Activated T-helper 1 cell treated with anti-CD3 and anti-CD28 coated beads, Interleukin-12 subunit alpha, Interleukin-12 subunit beta, Interleukin-2, Interleukin-4 antibody, amounts not matched to agents 30 ng/mL and 10 ng/mL and 1 ng/mL, durations not matched to agents 14 hours and 24 hours and 36 hours (primary cell): ENCODE data around the gene KRTAP5-4. TPM values are rescaled to one million over a fixed set of nuclear protein-coding genes. Genes with fewer than 3 reads are reported as not detected.
A peak's percentile ranks its signal among the peaks of the same experiment; 100 is the strongest.

Experiments
- DNase-seq: peaks from one replicate; pipeline ENCODE4 v3.0.0; 2021; ENCODE audit warnings: low spot score
- H3K27ac Mint-ChIP-seq: one replicate; pipeline ENCODE4 v1.8.0; 2021; ENCODE audit warnings: mild to moderate bottlenecking, mixed read lengths
- H3K27me3 Mint-ChIP-seq: one replicate; pipeline ENCODE4 v1.8.0; 2022; ENCODE audit warnings: mild to moderate bottlenecking, moderate library complexity, mixed read lengths; ENCODE audit not compliant: insufficient read depth
- H3K36me3 Mint-ChIP-seq: one replicate; pipeline ENCODE4 v1.8.0; 2021; ENCODE audit warnings: low read depth, mixed read lengths
- H3K4me1 Mint-ChIP-seq: one replicate; pipeline ENCODE4 v1.8.0; 2021; ENCODE audit warnings: low read depth, mixed read lengths
- H3K4me3 Mint-ChIP-seq: one replicate; pipeline ENCODE4 v1.8.0; 2021; ENCODE audit warnings: mild to moderate bottlenecking, moderate library complexity, mixed read lengths
- H3K9me3 Mint-ChIP-seq: one replicate; pipeline ENCODE4 v1.8.0; 2021; ENCODE audit warnings: mixed read lengths
- intact Hi-C: fragments of 100-400 bp; cut with micrococcal nuclease; formaldehyde crosslinking; loops from one replicate; pipeline ENCODE4 v1.15.1; 2024
- total RNA-seq: library from RNA; stranded (reverse); gene quantifications from 2 replicates; pipeline ENCODE4 v1.2.3, GENCODE V29; 2022

KRTAP5-4 gene
- total RNA-seq, 1 donor from 2014 or later = not detected

DNA sequence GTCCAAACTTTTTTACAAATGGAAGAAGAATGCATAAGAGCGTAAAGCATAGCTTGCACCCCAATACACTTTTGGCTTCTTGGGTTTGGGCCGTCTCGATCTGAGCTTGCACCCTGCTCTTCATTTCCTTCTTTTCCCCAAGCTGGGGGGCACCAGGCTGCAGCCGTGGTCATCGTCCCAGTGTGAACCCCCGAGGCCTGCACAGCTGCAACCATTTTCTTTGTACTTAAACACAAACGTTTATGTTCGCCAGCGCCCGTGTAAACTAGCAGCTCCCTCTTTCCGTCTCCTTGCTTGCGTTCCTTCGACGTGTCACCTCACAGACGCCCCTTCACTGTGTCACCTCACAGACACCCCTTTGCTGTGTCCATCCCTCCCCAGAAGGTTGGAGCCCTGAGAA, 17.7 kb upstream of the KRTAP5-4 start:
- DNase-seq = no peak
- Mint-ChIP-seq H3K27me3 (peaks cover 7% of the 10 kb centered on the region), H3K4me3 (no peak overlapping the region), H3K9me3 (no peaks in the 10 kb centered on the region), H3K4me1 (no peaks in the 10 kb centered on the region), H3K27ac (no peak overlapping the region), H3K36me3 (no peaks in the 10 kb centered on the region)
- intact Hi-C loops = no loop called here

- intact Hi-C loops = no loop called here
- Mint-ChIP-seq H3K27me3 (peaks cover 7% of the 10 kb centered on the region), H3K4me3 (no peak overlapping the region), H3K36me3 (no peaks in the 10 kb centered on the region), H3K27ac (no peak overlapping the region), H3K4me1 (no peaks in the 10 kb centered on the region), H3K9me3 (no peaks in the 10 kb centered on the region)
- no peak for DNase-seq
Observed at GRCh38 chr11:1639102-1639620, 17.2 kb upstream of the KRTAP5-4 start.

- intact Hi-C loops = no loop called here
- Mint-ChIP-seq H3K4me3 (no peak overlapping the region), H3K36me3 (no peaks in the 10 kb centered on the region), H3K27ac (no peak overlapping the region), H3K9me3 (no peaks in the 10 kb centered on the region), H3K4me1 (no peaks in the 10 kb centered on the region), H3K27me3 (peaks cover 7% of the 10 kb centered on the region)
- DNase-seq = no peak
Observed at GRCh38 chr11:1638344-1638743, 16.4 kb upstream of the KRTAP5-4 start.

- Mint-ChIP-seq H3K4me3 (no peak overlapping the region), H3K27me3 (peaks cover 9% of the 10 kb centered on the region), H3K27ac (no peak overlapping the region), H3K36me3 (no peaks in the 10 kb centered on the region), H3K9me3 (no peaks in the 10 kb centered on the region), H3K4me1 (no peaks in the 10 kb centered on the region)
- DNase-seq = no peak
- intact Hi-C loops = no loop called here
Observed at GRCh38 chr11:1637628-1638027, 15.7 kb upstream of the KRTAP5-4 start.

GRCh38 chr11:1636291-1636950, 14.5 kb upstream of the KRTAP5-4 start:
- Mint-ChIP-seq H3K27me3 (peaks cover 9% of the 10 kb centered on the region), H3K27ac (no peak overlapping the region), H3K4me3 (no peak overlapping the region), H3K4me1 (peaks cover 4% of the 10 kb centered on the region), H3K9me3 (no peaks in the 10 kb centered on the region), H3K36me3 (no peaks in the 10 kb centered on the region)
- DNase-seq = no peak
- intact Hi-C loops = no loop called here

GRCh38 chr11:1633864-1634263, 11.9 kb upstream of the KRTAP5-4 start:
- intact Hi-C loops = no loop called here
- no peaks in the 10 kb centered on the region for H3K36me3 Mint-ChIP-seq

DNA sequence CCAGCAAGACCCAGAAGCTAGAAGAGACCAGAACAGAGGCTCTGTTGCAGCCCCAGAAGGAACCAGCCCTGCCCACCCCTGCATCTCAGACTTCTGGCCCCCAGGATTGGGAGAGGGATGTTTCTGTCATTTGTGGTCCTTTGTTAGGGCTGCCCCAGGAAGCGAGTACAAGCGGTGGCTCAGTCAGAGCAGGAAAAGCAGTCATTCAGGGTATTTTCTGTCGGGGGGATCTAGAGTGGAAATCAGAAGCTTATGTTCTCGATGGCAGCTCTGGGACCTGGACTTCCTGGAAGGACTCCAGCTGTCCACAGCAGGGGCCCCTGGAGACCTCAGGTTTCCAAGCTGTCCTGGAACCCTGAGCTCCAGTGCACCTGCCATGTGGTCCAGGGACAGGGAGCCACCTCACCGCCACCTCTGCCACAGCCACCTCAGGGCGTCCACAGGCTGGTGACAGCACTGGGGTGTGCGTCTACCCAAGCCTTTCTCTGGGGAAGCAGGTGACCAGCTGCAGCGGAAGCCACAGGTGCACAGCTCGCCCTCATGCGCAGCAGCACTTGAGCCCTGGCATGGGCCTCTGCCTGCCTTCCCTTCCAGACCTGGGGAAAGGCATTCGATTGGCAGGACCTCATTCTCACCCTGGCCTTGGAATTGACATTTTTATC, 10.2 kb upstream of the KRTAP5-4 start:
- H3K4me3 Mint-ChIP-seq = no peak overlapping the region

More at GRCh38 chr11:1633864-1634263, 11.9 kb upstream of the KRTAP5-4 start:
- Mint-ChIP-seq H3K27ac (no peak overlapping the region), H3K9me3 (no peaks in the 10 kb centered on the region), H3K4me1 (peaks cover 4% of the 10 kb centered on the region), H3K27me3 (peaks cover 13% of the 10 kb centered on the region), H3K4me3 (no peak overlapping the region)
- DNase-seq = no peak

DNA sequence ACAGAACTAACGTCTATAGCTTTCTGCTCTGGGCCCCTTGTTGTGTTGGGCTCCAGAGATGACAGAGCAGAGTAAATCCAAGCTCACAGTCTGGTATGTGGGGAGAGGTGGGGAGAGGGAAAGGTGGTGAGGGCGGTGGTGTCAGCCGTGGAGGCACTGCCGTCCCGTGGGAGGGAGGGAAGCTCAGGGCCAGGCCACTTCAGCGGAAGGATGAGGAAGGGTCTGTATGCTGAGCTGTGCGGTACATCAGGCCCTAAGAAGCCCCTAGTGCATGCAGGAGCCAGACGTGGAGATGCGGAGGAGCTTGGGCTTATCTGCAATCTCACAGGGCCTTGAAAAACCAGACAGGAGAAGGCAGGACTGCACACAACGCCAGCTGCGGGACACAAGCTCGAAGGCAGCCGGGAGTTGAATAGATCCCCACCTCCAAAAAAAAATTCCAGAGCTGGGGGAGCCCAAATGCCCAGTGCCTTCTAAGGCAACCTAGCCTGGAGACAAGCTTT, 9.2 kb upstream of the KRTAP5-4 start:
- no peak for DNase-seq
- Mint-ChIP-seq H3K27me3 (peaks cover 17% of the 10 kb centered on the region), H3K36me3 (no peaks in the 10 kb centered on the region), H3K27ac (no peak overlapping the region), H3K4me3 (no peak overlapping the region), H3K9me3 (no peaks in the 10 kb centered on the region), H3K4me1 (peaks cover 4% of the 10 kb centered on the region)
- intact Hi-C loops = no loop called here

More for the DNA sequence above, 10.2 kb upstream of the KRTAP5-4 start:
- H3K9me3 Mint-ChIP-seq = no peaks in the 10 kb centered on the region
- no peak overlapping the region for H3K27ac Mint-ChIP-seq
- peaks cover 4% of the 10 kb centered on the region for H3K4me1 Mint-ChIP-seq
- intact Hi-C loops = no loop called here
- H3K36me3 Mint-ChIP-seq = no peaks in the 10 kb centered on the region
- DNase-seq = no peak
- H3K27me3 Mint-ChIP-seq = peaks cover 17% of the 10 kb centered on the region

- Mint-ChIP-seq H3K27ac (no peak overlapping the region), H3K27me3 (peaks cover 15% of the 10 kb centered on the region), H3K4me1 (peaks cover 4% of the 10 kb centered on the region), H3K4me3 (no peak overlapping the region), H3K36me3 (no peaks in the 10 kb centered on the region), H3K9me3 (no peaks in the 10 kb centered on the region)
- DNase-seq = no peak
- intact Hi-C loops = no loop called here
Observed at GRCh38 chr11:1630271-1630670, 8.3 kb upstream of the KRTAP5-4 start.

DNA sequence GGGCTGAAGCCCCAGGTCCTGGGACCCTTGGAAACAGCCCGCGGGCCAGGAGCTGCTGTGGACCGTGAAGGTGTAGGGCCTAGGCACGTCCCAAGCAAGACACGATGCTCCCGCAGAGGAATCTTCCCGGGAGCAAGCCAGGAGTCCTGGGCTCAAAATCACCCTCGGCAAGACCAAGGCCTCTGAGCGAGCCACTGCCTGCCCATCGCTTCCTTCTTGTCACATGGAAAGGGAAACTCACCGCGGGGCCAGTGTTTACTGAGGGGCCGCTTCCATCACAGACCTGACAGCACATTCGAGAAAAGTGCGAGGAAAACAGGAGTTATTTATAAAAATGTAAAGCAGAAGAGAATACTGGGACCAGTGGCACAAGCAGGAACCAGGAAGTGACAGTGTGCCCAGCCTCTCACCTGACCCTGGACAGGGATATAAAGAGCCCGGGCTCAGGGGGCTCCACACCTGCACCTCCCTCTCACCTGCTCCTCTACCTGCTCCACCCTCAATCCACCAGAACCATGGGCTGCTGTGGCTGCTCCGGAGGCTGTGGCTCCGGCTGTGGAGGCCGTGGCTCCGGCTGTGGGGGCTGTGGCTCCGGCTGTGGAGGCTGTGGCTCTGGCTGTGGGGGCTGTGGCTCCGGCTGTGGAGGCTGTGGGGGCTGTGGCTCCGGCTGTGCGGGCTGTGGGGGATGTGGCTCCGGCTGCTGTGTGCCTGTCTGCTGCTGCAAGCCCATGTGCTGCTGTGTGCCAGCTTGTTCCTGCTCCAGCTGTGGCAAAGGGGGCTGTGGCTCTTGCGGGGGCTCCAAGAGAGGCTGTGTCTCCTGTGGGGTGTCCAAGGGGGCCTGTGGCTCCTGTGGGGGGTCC, 7.6 kb upstream of the KRTAP5-4 start, which contains the start of gene KRTAP5-5:
Gene KRTAP5-5 (plus strand): TSS at position 450 of the 860 bp plus-strand sequence. CDS start 66 bp downstream, at position 516.
- no peak within 1 kb of the TSS for H3K27ac Mint-ChIP-seq
- H3K36me3 Mint-ChIP-seq = no peaks in the 10 kb centered on the region
- peaks cover 4% of the 10 kb centered on the region for H3K4me1 Mint-ChIP-seq
- no peaks in the 10 kb centered on the region for H3K9me3 Mint-ChIP-seq
- intact Hi-C loops = loop anchor here (10.0 kb wide), 1 partner anchor 85 kb away; no protein-coding TSS in a partner anchor
- DNase-seq = no peak
- H3K27me3 Mint-ChIP-seq = peaks cover 15% of the 10 kb centered on the region
- no peak within 1 kb of the TSS for H3K4me3 Mint-ChIP-seq

- Mint-ChIP-seq H3K27ac (no peak overlapping the region), H3K4me3 (no peak overlapping the region), H3K36me3 (no peaks in the 10 kb centered on the region), H3K9me3 (no peaks in the 10 kb centered on the region), H3K27me3 (peaks cover 15% of the 10 kb centered on the region), H3K4me1 (peaks cover 4% of the 10 kb centered on the region)
- peak; percentile 34 for DNase-seq
- intact Hi-C loops = loop anchor here (10.0 kb wide), 1 partner anchor 84 kb away; no protein-coding TSS in a partner anchor
Observed at GRCh38 chr11:1628506-1629325, 6.8 kb upstream of the KRTAP5-4 start.

DNA sequence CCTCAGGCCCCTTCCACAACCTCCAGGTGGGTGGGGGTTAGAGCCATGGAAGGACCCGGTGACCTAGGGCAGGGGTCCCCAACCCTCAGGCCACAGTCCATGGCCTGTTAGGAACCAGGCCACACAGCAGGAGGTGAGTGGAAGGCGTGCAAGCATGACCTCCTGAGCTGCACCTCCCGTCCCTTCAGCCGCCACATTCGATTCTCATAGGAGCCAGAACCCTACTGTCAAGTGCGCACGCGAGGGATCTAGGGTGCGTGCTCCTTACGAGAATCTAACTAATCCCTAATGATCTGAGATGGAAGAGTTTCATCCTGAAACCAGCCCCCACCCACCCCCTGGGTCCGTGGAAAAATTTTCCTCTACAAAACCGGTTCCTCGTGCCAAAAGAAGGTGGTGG, 3.6 kb upstream of the KRTAP5-4 start:
- Mint-ChIP-seq H3K9me3 (no peaks in the 10 kb centered on the region), H3K4me3 (no peak overlapping the region), H3K27ac (no peak overlapping the region), H3K27me3 (peaks cover 11% of the 10 kb centered on the region), H3K36me3 (no peaks in the 10 kb centered on the region), H3K4me1 (no peaks in the 10 kb centered on the region)
- no peak for DNase-seq
- intact Hi-C loops = loop anchor here (10.0 kb wide), 1 partner anchor 81 kb away; no protein-coding TSS in a partner anchor
